ENCODE results near the gene MRPS10.
"Not testable (repeated sequence)": the region's sequence is repeated elsewhere in the genome, so short reads cannot be mapped to it uniquely, and the experiment has no call there.

MRPS10 gene

GRCh38 chr6:42171813-42172581 lies 45.7 kb downstream of the MRPS10 start:
- no peak for DNase-seq

- DNase-seq: not testable (repeated sequence)
These were observed 47.9 kb downstream of the MRPS10 start for GRCh38 chr6:42169780-42170179.

GRCh38 chr6:42168650-42169049 lies 49.0 kb downstream of the MRPS10 start:
- no peak for DNase-seq

GRCh38 chr6:42166444-42167141 lies 51.1 kb downstream of the MRPS10 start:
- peak; percentile 78 for DNase-seq

- no peak for DNase-seq
These were observed 52.6 kb downstream of the MRPS10 start for GRCh38 chr6:42165016-42165415.

- no peak for DNase-seq
These were observed 53.7 kb downstream of the MRPS10 start for GRCh38 chr6:42163981-42164380.

GRCh38 chr6:42162812-42163211 lies 54.8 kb downstream of the MRPS10 start:
- no peak for DNase-seq

- DNase-seq: no peak
These were observed 55.3 kb downstream of the MRPS10 start for GRCh38 chr6:42162384-42162783.

GRCh38 chr6:42159431-42160024 lies 58.1 kb downstream of the MRPS10 start:
- no peak for DNase-seq

GRCh38 chr6:42158631-42159030 lies 59.0 kb downstream of the MRPS10 start:
- DNase-seq: no peak

- DNase-seq: no peak
These were observed 59.6 kb downstream of the MRPS10 start for GRCh38 chr6:42158011-42158410.
